GM12865 (cell line): ENCODE results near the gene PTPRF.

Experiments used
- DNase-seq: peaks from one replicate; pipeline ENCODE4 v3.0.0; 2010; ENCODE audit warnings: low read depth
- H3K4me3 ChIP-seq: 2 replicates; pipeline ENCODE4 v1.5.1; 2011; ENCODE audit warnings: mild to moderate bottlenecking, low read depth, low read length, control low read depth
- CTCF ChIP-seq: IDR thresholded peaks from 2 replicates; pipeline ENCODE4 v1.5.1; 2011; ENCODE audit warnings: low read length, control low read depth, low read depth, inconsistent platforms; ENCODE audit not compliant: insufficient read depth; ENCODE audit errors: missing control alignments

PTPRF gene

GRCh38 chr1:43512681-43513080 is 18.0 kb upstream of the PTPRF start:
- no peak for TF ChIP-seq CTCF
- DNase-seq, result no peak
- H3K4me3 ChIP-seq, result no peak overlapping the region

GRCh38 chr1:43513471-43514173 is 17.1 kb upstream of the PTPRF start:
- TF ChIP-seq CTCF, result no peak
- DNase-seq, result no peak
- H3K4me3 ChIP-seq, result no peak overlapping the region

GRCh38 chr1:43518935-43519686 is 11.6 kb upstream of the PTPRF start:
- TF ChIP-seq CTCF, result no peak
- no peak overlapping the region for H3K4me3 ChIP-seq
- DNase-seq, result no peak

GRCh38 chr1:43520100-43520778 is 10.4 kb upstream of the PTPRF start:
- no peak overlapping the region for H3K4me3 ChIP-seq
- no peak for DNase-seq
- no peak for TF ChIP-seq CTCF

GRCh38 chr1:43521078-43521477 is 9.6 kb upstream of the PTPRF start:
- H3K4me3 ChIP-seq, result no peak overlapping the region
- TF ChIP-seq CTCF, result no peak
- no peak for DNase-seq

GRCh38 chr1:43521756-43522155 is 8.9 kb upstream of the PTPRF start:
- H3K4me3 ChIP-seq, result no peak overlapping the region
- no peak for TF ChIP-seq CTCF
- DNase-seq, result no peak
